HepG2 (cell line): ENCODE results near the gene FAM131A. TPM values are rescaled to one million over a fixed set of nuclear protein-coding genes. Genes with fewer than 3 reads are reported as not detected.

ENCODE experiments used
- ATAC-seq: fragments of 200-7000 bp; cut with Tn5 transposase; 3 replicates; pipeline ENCODE4 v1.9.1; 2020; ENCODE audit warnings: mild to moderate bottlenecking, moderate library complexity
- BruUV-seq: library from RNA; stranded (reverse); fragments of 400-500 nt; replicated peaks from 2 replicates; lab custom pipeline; 2021; lab: Mats Ljungman, UMichigan
- CTCF ChIA-PET: fragments of 300-600 bp; formaldehyde crosslinking; extraction: SDS; loops from one replicate; lab custom pipeline; 2021; ENCODE audit warnings: low total read pairs, inconsistent platforms, low intra/inter-chr PET ratio; lab: Yijun Ruan, JAX
- POLR2A ChIA-PET: fragments of 350-600 bp; sonication (Branson Sonifier 250); formaldehyde crosslinking; loops from one replicate; lab custom pipeline; 2020; ENCODE audit warnings: antibody characterized with exemption, inconsistent platforms; lab: Yijun Ruan, JAX
- DNase-seq: peaks from one replicate; pipeline ENCODE4 v3.0.0-alpha.2; 2015; ENCODE audit warnings: low spot score
- FAIRE-seq: peaks from 3 replicates; lab custom pipeline; 2011; peaks lifted over from hg19 to GRCh38; lab: Jason Lieb, UNC
- H2AFZ ChIP-seq: one replicate; pipeline ENCODE4 v1.6.1; 2011; ENCODE audit warnings: low read length, inconsistent platforms
- H3K27ac ChIP-seq: fragments of 300-600 bp; 3 replicates; pipeline ENCODE4 v1.8.0; 2011; ENCODE audit warnings: mixed run types, mild to moderate bottlenecking, mixed read lengths, low read length, inconsistent platforms; ENCODE audit not compliant: insufficient read depth; ENCODE audit errors: extremely low read length
- H3K27me3 ChIP-seq, 2 experiments: fragments of 200-600 bp in 1 of 2; 2 replicates in 1 of 2; 3 replicates in 1 of 2; pipeline versions ENCODE4 v1.6.0 to v1.8.0; 2011; ENCODE audit warnings: low read length in 2 of 2, mild to moderate bottlenecking in 2 of 2, moderate library complexity in 2 of 2, inconsistent platforms in 1 of 2; ENCODE audit not compliant: insufficient read depth in 2 of 2, control insufficient read depth in 1 of 2
- H3K36me3 ChIP-seq, 2 experiments: fragments of 200-600 bp in 1 of 2; replicated peaks in 1 of 2; 2 replicates in 1 of 2; 3 replicates in 1 of 2; pipeline versions ENCODE4 v1.5.1 to v1.8.0; 2011; ENCODE audit warnings: low read length in 2 of 2, inconsistent platforms in 1 of 2; ENCODE audit not compliant: insufficient read depth in 2 of 2, control insufficient read depth in 1 of 2
- H3K4me1 ChIP-seq: 2 replicates; pipeline ENCODE4 v1.5.1; 2012; ENCODE audit warnings: low read length, inconsistent platforms; ENCODE audit not compliant: insufficient read depth
- H3K4me2 ChIP-seq: 2 replicates; pipeline ENCODE4 v1.6.0; 2011; ENCODE audit warnings: low read depth, low read length, inconsistent platforms
- H3K4me3 ChIP-seq, 3 experiments: fragments of 200-600 bp in 1 of 3; sonication (generic), shearing (Covaris generic) in 1 of 3; replicated peaks in 1 of 3; 2 replicates each; pipeline ENCODE4 v1.5.1; 2011 to 2016; ENCODE audit warnings: low read length in 3 of 3, inconsistent platforms in 2 of 3, low read depth in 2 of 3, mild to moderate bottlenecking in 2 of 3, control low read depth in 1 of 3, mixed read lengths in 1 of 3; ENCODE audit not compliant: insufficient read depth in 1 of 3
- H3K79me2 ChIP-seq: one replicate; pipeline ENCODE4 v1.6.1; 2011; ENCODE audit warnings: low read length, inconsistent platforms; ENCODE audit not compliant: insufficient read depth
- H3K9ac ChIP-seq: 2 replicates; pipeline ENCODE4 v1.6.0; 2011; ENCODE audit warnings: mild to moderate bottlenecking, low read depth, low read length, inconsistent platforms; ENCODE audit not compliant: insufficient read depth
- H3K9me3 ChIP-seq: 2 replicates; pipeline ENCODE4 v1.5.1; 2012; ENCODE audit warnings: mild to moderate bottlenecking, low read length
- H4K20me1 ChIP-seq: 2 replicates; pipeline ENCODE4 v1.6.0; 2011; ENCODE audit warnings: inconsistent platforms, mild to moderate bottlenecking, low read length, moderate library complexity; ENCODE audit not compliant: insufficient read depth
- CCDC6 ChIP-seq: sonication (generic); formaldehyde crosslinking; IDR thresholded peaks from 2 replicates; pipeline ENCODE4 v1.8.1; 2022; ENCODE audit warnings: mild to moderate bottlenecking, missing genetic modification reagents, moderate library complexity
- ELF3 ChIP-seq: IDR thresholded peaks from 2 replicates; pipeline ENCODE4 v1.6.1; 2016; ENCODE audit warnings: missing genetic modification reagents, missing compliant biosample characterization
- HNF4G ChIP-seq, 2 experiments: sonication (generic) in 1 of 2; formaldehyde crosslinking in 1 of 2; IDR thresholded peaks; 2 replicates each; pipeline versions ENCODE4 v1.4.0 to v1.6.1; 2011 to 2020; ENCODE audit warnings: borderline replicate concordance in 2 of 2, low read depth in 2 of 2, mild to moderate bottlenecking in 2 of 2, low read length in 1 of 2, missing genetic modification reagents in 1 of 2, moderate library complexity in 1 of 2
- NFIB ChIP-seq: sonication (generic); formaldehyde crosslinking; IDR thresholded peaks from 2 replicates; pipeline ENCODE4 v1.9.0; 2021; ENCODE audit warnings: missing genetic modification reagents, mild to moderate bottlenecking, borderline replicate concordance
- PAWR ChIP-seq: sonication (generic); formaldehyde crosslinking; IDR thresholded peaks from 2 replicates; pipeline ENCODE4 v1.4.0; 2020; ENCODE audit warnings: missing genetic modification reagents, mild to moderate bottlenecking, borderline replicate concordance
- PBX3 ChIP-seq: sonication (generic); formaldehyde crosslinking; IDR thresholded peaks from 2 replicates; pipeline ENCODE4 v1.8.1; 2023; ENCODE audit warnings: missing genetic modification reagents, inconsistent platforms, borderline replicate concordance
- RFX1 ChIP-seq: fragments of 450-650 bp; IDR thresholded peaks from 2 replicates; pipeline ENCODE4 v1.6.1; 2017
- ZFP62 ChIP-seq: sonication (generic); formaldehyde crosslinking; IDR thresholded peaks from 2 replicates; pipeline ENCODE4 v1.4.0; 2020; ENCODE audit warnings: missing genetic modification reagents
- ZFP90 ChIP-seq: sonication (generic); formaldehyde crosslinking; IDR thresholded peaks from 2 replicates; pipeline ENCODE4 v1.8.0; 2022; ENCODE audit warnings: missing genetic modification reagents, mild to moderate bottlenecking, inconsistent platforms, borderline replicate concordance
- ZNF331 ChIP-seq: sonication (generic); formaldehyde crosslinking; IDR thresholded peaks from 2 replicates; pipeline ENCODE4 v1.4.0; 2020; ENCODE audit warnings: missing genetic modification reagents
- ZNF619 ChIP-seq: sonication (generic); formaldehyde crosslinking; IDR thresholded peaks from 2 replicates; pipeline ENCODE4 v1.4.0; 2020; ENCODE audit warnings: mild to moderate bottlenecking, missing genetic modification reagents
- ZNF766 ChIP-seq: sonication (generic); formaldehyde crosslinking; IDR thresholded peaks from 2 replicates; pipeline ENCODE4 v1.5.0; 2020; ENCODE audit warnings: missing genetic modification reagents, borderline replicate concordance
- ZZZ3 ChIP-seq: sonication (generic); formaldehyde crosslinking; IDR thresholded peaks from 2 replicates; pipeline ENCODE4 v1.4.0; 2020; ENCODE audit warnings: missing genetic modification reagents, mild to moderate bottlenecking, borderline replicate concordance
- WGBS: methylation state at CpG from one replicate; pipeline ENCODE4 v1.1.6; 2017; ENCODE audit warnings: low lambda C conversion rate; 5-methylcytosine and 5-hydroxymethylcytosine counted together
- in situ Hi-C: cut with HindIII; loops from 2 replicates; pipeline ENCODE4 v1.10.0; 2017; ENCODE audit warnings: low pct_unique_long_range_greater_than_20kb; ENCODE audit not compliant: extremely low pct_ligation_motif_present
- intact Hi-C: fragments of 100-400 bp; cut with micrococcal nuclease; formaldehyde crosslinking; loops from one replicate; pipeline ENCODE4 v1.10.0; 2022; ENCODE audit not compliant: unreplicated experiment
- polyA plus RNA-seq, 8 experiments: library from polyadenylated mRNA; depleted of rRNA in 3 of 8; stranded (reverse) in 7 of 8; unstranded in 1 of 8; fragments of >200 nt; fragmentation: Illumina TruSeq in 4 of 8; extraction: Trizol in 4 of 8; gene quantifications; 2 replicates each; pipeline versions ENCODE4 v1.2.1 to v1.2.3, GENCODE V29; 2011 to 2016; ENCODE audit warnings: low read depth in 4 of 8, missing spikeins in 1 of 8, mixed read lengths in 1 of 8; ENCODE audit not compliant: insufficient read depth in 1 of 8
- total RNA-seq, 5 experiments: library from RNA; depleted of rRNA; stranded (reverse); fragments of >200 nt; fragmentation: Illumina TruSeq; extraction: Trizol; gene quantifications; 2 replicates each; pipeline ENCODE4 v1.2.3, GENCODE V29; 2016; ENCODE audit warnings: low read depth in 1 of 5
- TF ChIP-seq, protein P1 (sequence below): sonication (generic); formaldehyde crosslinking; IDR thresholded peaks from 2 replicates; pipeline ENCODE4 v1.8.0; 2022; ENCODE audit warnings: missing genetic modification reagents, mild to moderate bottlenecking, borderline replicate concordance

The FAM131A gene
- total and polyA plus RNA-seq, 2 of the 13 experiments (the other 11 are each of a cell fraction or from before 2014, with no cell fraction given) = 9.2 to 9.3 TPM

- Histone ChIP-seq H3K4me1 (peaks cover 13% of the 10 kb centered on the region; the same call in 1 of the 2 replicates), H3K9ac (no peak overlapping the region), H2AFZ (no peak overlapping the region), H3K4me3 (no peak overlapping the region), H3K79me2 (peaks cover 16% of the 10 kb centered on the region), H3K27ac (no peak overlapping the region), H3K4me2 (no peak overlapping the region), H4K20me1 (no peaks in the 10 kb centered on the region), H3K36me3 (peaks cover 6 to 25% of the 10 kb centered on the region in 2 experiments; a peak in 4 of 5 replicates), H3K9me3 (no peaks in the 10 kb centered on the region), H3K27me3 (no peaks in the 10 kb centered on the region; a peak in 1 of 5 replicates)
- in situ Hi-C loops (no loop called here), intact Hi-C loops (no loop called here)
- DNase-seq (no peak), FAIRE-seq (no peak), ATAC-seq (no peak)
- CTCF ChIA-PET = no interaction called here
- BruUV-seq = no TSS peak
- POLR2A ChIA-PET = no interaction called here
- WGBS = 100% methylated on average over 8 of the region's 16 CpGs
- TF ChIP-seq ZNF619 (CRISPR knock-in tag) (no peak), ZZZ3 (CRISPR knock-in tag) (no peak), RFX1 (no peak), PBX3 (no peak), ZFP90 (CRISPR knock-in tag) (no peak), ZNF331 (CRISPR knock-in tag) (no peak), CCDC6 (CRISPR knock-in tag) (no peak), ELF3 (CRISPR knock-in tag) (no peak), ZNF766 (CRISPR knock-in tag) (no peak), NFIB (CRISPR knock-in tag) (no peak), HNF4G (IDR thresholded peaks at IDR 0.05; ENCODE audit: borderline replicate concordance, low read depth, low read length) (no peak), HNF4G (CRISPR knock-in tag; IDR thresholded peaks at IDR 0.05; ENCODE audit: borderline replicate concordance, low read depth) (no peak), PAWR (no peak), ZFP62 (CRISPR knock-in tag) (no peak)
- TF ChIP-seq, protein P1, sequence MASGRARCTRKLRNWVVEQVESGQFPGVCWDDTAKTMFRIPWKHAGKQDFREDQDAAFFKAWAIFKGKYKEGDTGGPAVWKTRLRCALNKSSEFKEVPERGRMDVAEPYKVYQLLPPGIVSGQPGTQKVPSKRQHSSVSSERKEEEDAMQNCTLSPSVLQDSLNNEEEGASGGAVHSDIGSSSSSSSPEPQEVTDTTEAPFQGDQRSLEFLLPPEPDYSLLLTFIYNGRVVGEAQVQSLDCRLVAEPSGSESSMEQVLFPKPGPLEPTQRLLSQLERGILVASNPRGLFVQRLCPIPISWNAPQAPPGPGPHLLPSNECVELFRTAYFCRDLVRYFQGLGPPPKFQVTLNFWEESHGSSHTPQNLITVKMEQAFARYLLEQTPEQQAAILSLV (CRISPR knock-in tag) = no peak
These were observed 45.1 kb downstream of the FAM131A start for GRCh38 chr3:184382326-184383032.
